Measurements from ENCODE around the gene PKD1L1. TPM values are rescaled to one million over a fixed set of nuclear protein-coding genes. Genes with fewer than 3 reads are reported as not detected.
A peak's percentile ranks its signal among the peaks of the same experiment; 100 is the strongest.

Gene PKD1L1
- total RNA-seq, 4 donors from 2014 or later: 0.11 to 2.6 TPM; not detected in 2

DNA sequence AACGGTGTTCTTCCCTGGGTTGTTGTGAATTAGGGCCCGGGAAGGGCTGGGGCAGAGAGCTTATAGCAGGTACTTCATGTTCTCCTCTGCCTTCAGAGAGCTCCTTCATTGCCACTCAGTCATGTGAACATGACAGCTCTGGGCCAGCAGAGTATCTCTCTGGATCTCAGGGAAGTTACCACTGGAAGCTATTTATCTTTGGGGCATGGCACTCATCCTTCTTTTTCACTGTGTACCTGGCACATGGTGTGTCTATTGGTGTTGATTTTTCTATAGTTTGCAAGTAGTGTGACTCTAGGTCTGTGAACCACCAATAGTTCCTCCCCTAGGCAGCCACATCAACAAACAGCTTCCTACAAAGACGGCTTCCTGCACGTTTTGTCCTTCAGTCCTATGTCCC lies 156.6 kb downstream of the PKD1L1 start:
- DNase-seq (ENCODE audit: low spot score in 2 of 2): no peak

DNA sequence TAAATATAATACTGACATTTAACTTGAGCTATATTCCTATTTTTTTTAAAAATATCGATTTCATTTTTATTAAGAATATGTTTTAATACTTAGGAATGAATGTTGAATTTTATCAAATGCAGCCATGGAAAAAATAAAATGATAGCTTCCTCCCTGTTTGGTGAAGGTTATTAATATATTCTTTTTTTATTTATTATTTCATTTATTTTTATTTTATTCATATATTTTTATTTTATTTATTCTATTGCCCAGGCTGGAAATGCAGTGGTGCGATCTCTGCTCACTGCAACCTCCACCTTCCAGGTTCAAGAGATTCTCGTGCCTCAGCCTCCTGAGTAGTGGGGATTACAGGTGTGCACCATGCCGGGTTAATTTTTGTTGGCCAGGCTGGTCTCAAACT lies 160.2 kb downstream of the PKD1L1 start:
- Histone ChIP-seq H3K36me3 (no peaks in the 10 kb centered on the region), H3K4me3 (no peak overlapping the region), H3K27ac (no peak overlapping the region), H3K9me3 (no peaks in the 10 kb centered on the region), H3K4me1 (peaks cover 12% of the 10 kb centered on the region), H3K27me3 (no peaks in the 10 kb centered on the region)
- no peak for DNase-seq (ENCODE audit: low spot score in 2 of 2)
- over 99% methylated on average over 4 of the region's 4 CpGs for WGBS
- TF ChIP-seq, protein P1, sequence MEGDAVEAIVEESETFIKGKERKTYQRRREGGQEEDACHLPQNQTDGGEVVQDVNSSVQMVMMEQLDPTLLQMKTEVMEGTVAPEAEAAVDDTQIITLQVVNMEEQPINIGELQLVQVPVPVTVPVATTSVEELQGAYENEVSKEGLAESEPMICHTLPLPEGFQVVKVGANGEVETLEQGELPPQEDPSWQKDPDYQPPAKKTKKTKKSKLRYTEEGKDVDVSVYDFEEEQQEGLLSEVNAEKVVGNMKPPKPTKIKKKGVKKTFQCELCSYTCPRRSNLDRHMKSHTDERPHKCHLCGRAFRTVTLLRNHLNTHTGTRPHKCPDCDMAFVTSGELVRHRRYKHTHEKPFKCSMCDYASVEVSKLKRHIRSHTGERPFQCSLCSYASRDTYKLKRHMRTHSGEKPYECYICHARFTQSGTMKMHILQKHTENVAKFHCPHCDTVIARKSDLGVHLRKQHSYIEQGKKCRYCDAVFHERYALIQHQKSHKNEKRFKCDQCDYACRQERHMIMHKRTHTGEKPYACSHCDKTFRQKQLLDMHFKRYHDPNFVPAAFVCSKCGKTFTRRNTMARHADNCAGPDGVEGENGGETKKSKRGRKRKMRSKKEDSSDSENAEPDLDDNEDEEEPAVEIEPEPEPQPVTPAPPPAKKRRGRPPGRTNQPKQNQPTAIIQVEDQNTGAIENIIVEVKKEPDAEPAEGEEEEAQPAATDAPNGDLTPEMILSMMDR (IDR thresholded peaks at IDR 0.05): no peak
- no peak for TF ChIP-seq EP300 (IDR thresholded peaks at IDR 0.05)

More for the DNA sequence above, 156.6 kb downstream of the PKD1L1 start:
- TF ChIP-seq, protein P1 (IDR thresholded peaks at IDR 0.05): no peak
- TF ChIP-seq POLR2A (IDR thresholded peaks at IDR 0.05) (no peak), EP300 (IDR thresholded peaks at IDR 0.05) (no peak), POLR2AphosphoS5 (IDR thresholded peaks at IDR 0.05) (no peak)
- H3K4me1 ChIP-seq: peaks cover 6% of the 10 kb centered on the region
- H3K27me3 ChIP-seq: no peaks in the 10 kb centered on the region
- no peaks in the 10 kb centered on the region for H3K36me3 ChIP-seq
- H3K27ac ChIP-seq: no peak overlapping the region
- H3K4me3 ChIP-seq: no peak overlapping the region
- 76% methylated on average over 4 of the region's 4 CpGs for WGBS
- H3K9me3 ChIP-seq: no peaks in the 10 kb centered on the region

DNA sequence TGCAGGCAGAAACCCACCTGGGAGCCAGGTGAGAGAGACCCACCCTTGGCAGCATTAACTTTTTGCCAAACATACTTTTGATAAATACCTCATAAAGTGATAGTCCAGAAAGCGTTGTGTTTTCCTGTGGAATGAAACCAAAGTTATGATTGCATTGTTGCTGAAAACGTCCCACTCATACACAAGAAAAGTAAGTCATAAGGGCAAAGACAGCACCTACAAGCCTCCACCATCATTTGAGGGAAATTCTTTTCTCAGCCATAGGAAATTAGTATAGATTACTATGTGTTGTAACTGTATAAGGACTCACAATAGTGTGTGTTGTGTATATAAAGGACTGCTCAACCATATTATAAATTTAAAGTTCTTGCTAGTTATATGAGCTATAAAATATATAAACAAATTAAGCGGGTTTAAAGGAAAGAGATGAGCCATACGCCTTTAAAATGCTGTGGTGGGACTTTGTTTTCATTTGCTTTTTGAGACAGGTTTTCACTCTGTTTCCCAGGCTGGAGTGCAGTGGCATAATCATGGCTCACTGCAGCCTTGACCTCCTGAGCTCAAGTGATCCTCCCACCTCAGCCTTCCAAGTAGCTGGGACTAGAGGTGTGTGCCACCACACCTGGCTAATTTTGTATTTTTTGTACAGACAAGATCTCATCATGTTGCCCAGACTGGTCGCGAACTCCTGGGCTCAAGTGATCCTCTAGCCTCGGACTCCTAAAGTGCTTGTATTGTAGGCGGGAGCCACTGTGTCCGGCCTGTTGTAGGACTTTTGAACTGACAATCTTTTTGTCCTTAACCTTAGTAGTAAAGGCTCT lies 160.8 kb downstream of the PKD1L1 start:
- no peak for DNase-seq (ENCODE audit: low spot score in 2 of 2)
- Histone ChIP-seq H3K27me3 (no peaks in the 10 kb centered on the region), H3K36me3 (no peaks in the 10 kb centered on the region), H3K4me3 (no peak overlapping the region), H3K4me1 (peaks cover 12% of the 10 kb centered on the region), H3K9me3 (no peaks in the 10 kb centered on the region), H3K27ac (peak overlapping the region; percentile 73)
- 74% methylated on average over 9 of the region's 9 CpGs for WGBS
- no peak for TF ChIP-seq EP300 (IDR thresholded peaks at IDR 0.05)
- no peak for TF ChIP-seq POLR2AphosphoS5 (IDR thresholded peaks at IDR 0.05)
- no peak for TF ChIP-seq POLR2A (IDR thresholded peaks at IDR 0.05)
- TF ChIP-seq, protein P1 (IDR thresholded peaks at IDR 0.05): no peak

DNA sequence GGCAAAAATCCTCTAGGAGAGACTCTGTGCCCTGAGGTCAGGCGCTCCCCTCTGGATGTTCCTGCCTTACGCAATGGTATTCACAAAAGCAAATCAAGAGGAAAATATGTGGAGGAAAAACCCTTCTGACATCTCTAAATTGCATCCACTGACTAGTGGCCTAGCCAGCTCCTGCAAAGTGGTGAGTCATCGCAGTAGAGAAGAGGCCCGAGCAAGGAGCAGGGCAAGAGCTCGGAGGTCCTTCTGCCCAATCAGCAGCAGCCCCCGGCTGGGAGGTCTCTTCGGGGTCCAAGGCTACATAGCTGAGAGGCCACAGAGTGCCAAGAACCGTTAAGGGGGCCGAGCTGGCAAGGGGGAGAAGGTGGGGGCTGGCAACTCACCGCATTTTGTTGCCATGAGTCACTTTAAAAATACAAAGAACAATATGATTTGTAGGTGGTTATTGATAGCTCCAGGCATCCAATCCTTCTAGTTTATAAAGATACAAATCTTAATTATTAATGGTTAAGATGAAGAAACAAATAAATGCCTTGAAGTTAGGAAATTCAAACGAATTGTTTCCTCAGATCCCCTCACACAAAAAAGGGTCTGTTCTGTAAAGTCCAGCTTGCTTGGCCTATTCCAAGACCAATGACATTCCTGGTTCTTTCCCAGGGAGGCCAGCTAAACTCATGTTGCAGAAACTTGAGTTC lies 161.6 kb downstream of the PKD1L1 start:
- no peaks in the 10 kb centered on the region for H3K27me3 ChIP-seq
- peak overlapping the region; percentile 73 for H3K27ac ChIP-seq
- no peaks in the 10 kb centered on the region for H3K36me3 ChIP-seq
- DNase-seq (ENCODE audit: low spot score in 2 of 2): peak in 1 of 2 donors; percentile 75
- peaks cover 12% of the 10 kb centered on the region for H3K4me1 ChIP-seq
- no peak overlapping the region for H3K4me3 ChIP-seq
- no peaks in the 10 kb centered on the region for H3K9me3 ChIP-seq
- WGBS: 18% methylated on average over 11 of the region's 11 CpGs
- TF ChIP-seq EP300 (IDR thresholded peaks at IDR 0.05) (no peak), POLR2AphosphoS5 (IDR thresholded peaks at IDR 0.05) (peak in 1 of 3 donors; percentile 34)

DNA sequence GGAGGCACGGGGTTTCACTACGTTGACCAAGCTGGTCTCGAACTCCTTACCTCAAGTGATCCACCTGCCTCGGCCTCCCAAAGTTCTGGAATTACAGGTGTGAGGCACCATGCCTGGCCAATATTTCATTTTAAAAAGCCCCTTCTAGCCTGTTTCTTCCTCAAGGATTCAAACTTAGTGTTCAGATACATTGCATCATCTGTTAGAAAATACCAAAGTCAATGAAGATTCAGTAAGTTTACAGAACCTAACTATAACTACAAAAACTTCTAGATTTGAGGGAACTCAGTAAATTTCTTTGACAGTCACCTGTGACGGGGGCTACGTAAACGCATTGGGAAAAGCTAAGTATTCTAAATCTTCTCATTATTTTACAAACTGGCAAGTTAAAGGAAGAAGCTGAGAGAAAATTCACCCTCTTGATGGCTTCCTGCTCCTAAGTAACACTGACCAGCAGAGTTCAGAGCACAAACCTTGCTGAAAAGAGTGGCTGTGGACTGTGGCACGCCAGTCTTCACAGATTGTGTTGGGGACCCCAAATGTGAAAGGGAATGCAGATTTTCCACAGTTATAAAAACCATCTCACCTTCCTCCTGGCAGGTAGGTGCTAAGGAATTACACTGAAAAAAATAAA lies 162.2 kb downstream of the PKD1L1 start:
- no peak overlapping the region for H3K4me3 ChIP-seq
- peaks cover 12% of the 10 kb centered on the region for H3K4me1 ChIP-seq
- 89% methylated on average over 8 of the region's 8 CpGs for WGBS
- no peak for TF ChIP-seq POLR2A (IDR thresholded peaks at IDR 0.05)
- no peak for TF ChIP-seq EP300 (IDR thresholded peaks at IDR 0.05)
- TF ChIP-seq POLR2AphosphoS5 (IDR thresholded peaks at IDR 0.05): no peak
- TF ChIP-seq, protein P1 (IDR thresholded peaks at IDR 0.05): no peak
- no peaks in the 10 kb centered on the region for H3K36me3 ChIP-seq
- H3K27me3 ChIP-seq: no peaks in the 10 kb centered on the region
- H3K27ac ChIP-seq: peak overlapping the region; percentile 73
- no peak for DNase-seq (ENCODE audit: low spot score in 2 of 2)
- H3K9me3 ChIP-seq: no peaks in the 10 kb centered on the region

Measured in suprapubic skin (tissue), 4 donors.